Liver (tissue), 9 donors: ENCODE data around the gene JAG2. TPM values are rescaled to one million over a fixed set of nuclear protein-coding genes. Genes with fewer than 3 reads are reported as not detected.

Experiments used
- DNase-seq: peaks from one replicate; pipeline ENCODE4 v3.0.0-alpha.2; 2017; ENCODE audit warnings: low spot score
- H3K27ac ChIP-seq, 2 donors: one replicate each; pipeline ENCODE4 v1.7.0; 2013; ENCODE audit warnings: inconsistent platforms in 2 of 2, low read length in 2 of 2, control low read depth in 1 of 2, low read depth in 1 of 2, mild to moderate bottlenecking in 1 of 2
- H3K27me3 ChIP-seq, 4 donors: one replicate each; pipeline versions ENCODE4 v1.6.1 to v1.7.0; 2013; ENCODE audit warnings: low read length in 3 of 4, inconsistent platforms in 1 of 4, mild to moderate bottlenecking in 1 of 4, moderate library complexity in 1 of 4; ENCODE audit not compliant: control insufficient read depth in 4 of 4, insufficient read depth in 4 of 4
- H3K36me3 ChIP-seq, 4 donors: one replicate each; pipeline versions ENCODE4 v1.6.1 to v1.7.0; 2013; ENCODE audit warnings: low read length in 3 of 4, mild to moderate bottlenecking in 3 of 4, low read depth in 1 of 4, moderate library complexity in 1 of 4; ENCODE audit not compliant: control insufficient read depth in 4 of 4, insufficient read depth in 3 of 4
- H3K4me1 ChIP-seq, 4 donors: one replicate each; pipeline versions ENCODE4 v1.6.1 to v1.7.0; 2013; ENCODE audit warnings: low read length in 3 of 4, mild to moderate bottlenecking in 3 of 4, moderate library complexity in 1 of 4; ENCODE audit not compliant: control insufficient read depth in 4 of 4, insufficient read depth in 4 of 4
- H3K4me3 ChIP-seq, 3 donors: one replicate each; pipeline versions ENCODE4 v1.6.1 to v1.7.0; 2013; ENCODE audit warnings: low read length in 3 of 3, control low read depth in 1 of 3, low read depth in 1 of 3, mild to moderate bottlenecking in 1 of 3
- H3K9ac ChIP-seq, 2 donors: one replicate each; pipeline ENCODE4 v1.7.0; 2013; ENCODE audit warnings: low read length in 2 of 2, mild to moderate bottlenecking in 2 of 2, moderate library complexity in 2 of 2, control low read depth in 1 of 2, low read depth in 1 of 2
- H3K9me3 ChIP-seq, 4 donors: one replicate each; pipeline versions ENCODE4 v1.6.1 to v1.7.0; 2013; ENCODE audit warnings: low read length in 3 of 4; ENCODE audit not compliant: control insufficient read depth in 4 of 4
- CTCF ChIP-seq: fragments of 150-350 bp; IDR thresholded peaks from 2 replicates; pipeline ENCODE4 v1.5.1; 2017; ENCODE audit warnings: improper control_type of control experiment, low read depth, low read length; ENCODE audit not compliant: missing input control
- FOXA1 ChIP-seq: IDR thresholded peaks from 2 replicates; pipeline ENCODE4 v1.6.1; 2016; ENCODE audit warnings: antibody characterized with exemption
- FOXA2 ChIP-seq: IDR thresholded peaks from 2 replicates; pipeline ENCODE4 v1.6.1; 2016; ENCODE audit warnings: antibody characterized with exemption
- HNF4A ChIP-seq, 2 donors: conservative IDR thresholded peaks; 2 replicates each; pipeline ENCODE4 v1.6.1; 2016; ENCODE audit warnings: antibody characterized with exemption in 2 of 2, mild to moderate bottlenecking in 2 of 2
- HNF4G ChIP-seq: IDR thresholded peaks from 2 replicates; pipeline ENCODE4 v1.6.1; 2016; ENCODE audit warnings: antibody characterized with exemption
- JUND ChIP-seq, 2 donors: IDR thresholded peaks; 2 replicates each; pipeline ENCODE4 v1.6.1; 2016; ENCODE audit warnings: antibody characterized with exemption in 2 of 2
- NR2F2 ChIP-seq: IDR thresholded peaks from 2 replicates; pipeline ENCODE4 v1.6.1; 2016; ENCODE audit warnings: antibody characterized with exemption
- REST ChIP-seq: IDR thresholded peaks from 2 replicates; pipeline ENCODE4 v1.6.1; 2016; ENCODE audit warnings: antibody characterized with exemption, mild to moderate bottlenecking
- RXRA ChIP-seq, 2 donors: IDR thresholded peaks; 2 replicates each; pipeline ENCODE4 v1.6.1; 2017 to 2018; ENCODE audit warnings: antibody characterized with exemption in 2 of 2, mild to moderate bottlenecking in 1 of 2
- TAF1 ChIP-seq: conservative IDR thresholded peaks from 2 replicates; pipeline ENCODE4 v1.6.1; 2016; ENCODE audit warnings: antibody characterized with exemption, mild to moderate bottlenecking
- WGBS: extraction: QIAGEN DNeasy Blood & Tissue Kit; methylation state at CpG from one replicate; pipeline ENCODE4 v1.1.7; 2013; 5-methylcytosine and 5-hydroxymethylcytosine counted together
- polyA plus RNA-seq, 2 donors: library from polyadenylated mRNA; stranded (reverse) in 1 of 2; unstranded in 1 of 2; fragments of 200-250 nt in 1 of 2; fragments of >200 nt in 1 of 2; fragmentation: Nextera tagmentation in 1 of 2; extraction: Ambion mirVana in 1 of 2; gene quantifications; one replicate each; pipeline versions ENCODE4 v1.2.1 to v1.2.3, GENCODE V29; 2013 to 2015
- total RNA-seq, 2 donors: library from RNA; depleted of rRNA; stranded (reverse); fragments of >200 nt; gene quantifications; one replicate each; pipeline ENCODE4 v1.2.3, GENCODE V29; 2014
- TF ChIP-seq, protein P1 (sequence below): IDR thresholded peaks from 2 replicates; pipeline ENCODE4 v1.6.1; 2016; ENCODE audit warnings: antibody characterized with exemption
- TF ChIP-seq, protein P2 (sequence below): IDR thresholded peaks from 2 replicates; pipeline ENCODE4 v1.6.1; 2016; ENCODE audit warnings: antibody characterized with exemption
- donor health status: healthy.
- donor health status: healthy.
- donor health status: healthy.
- donor health status: healthy.
- donor health status: healthy.

The JAG2 gene
- total and polyA plus RNA-seq, 4 donors = 0.24 to 1.0 (median 0.54) TPM

DNA sequence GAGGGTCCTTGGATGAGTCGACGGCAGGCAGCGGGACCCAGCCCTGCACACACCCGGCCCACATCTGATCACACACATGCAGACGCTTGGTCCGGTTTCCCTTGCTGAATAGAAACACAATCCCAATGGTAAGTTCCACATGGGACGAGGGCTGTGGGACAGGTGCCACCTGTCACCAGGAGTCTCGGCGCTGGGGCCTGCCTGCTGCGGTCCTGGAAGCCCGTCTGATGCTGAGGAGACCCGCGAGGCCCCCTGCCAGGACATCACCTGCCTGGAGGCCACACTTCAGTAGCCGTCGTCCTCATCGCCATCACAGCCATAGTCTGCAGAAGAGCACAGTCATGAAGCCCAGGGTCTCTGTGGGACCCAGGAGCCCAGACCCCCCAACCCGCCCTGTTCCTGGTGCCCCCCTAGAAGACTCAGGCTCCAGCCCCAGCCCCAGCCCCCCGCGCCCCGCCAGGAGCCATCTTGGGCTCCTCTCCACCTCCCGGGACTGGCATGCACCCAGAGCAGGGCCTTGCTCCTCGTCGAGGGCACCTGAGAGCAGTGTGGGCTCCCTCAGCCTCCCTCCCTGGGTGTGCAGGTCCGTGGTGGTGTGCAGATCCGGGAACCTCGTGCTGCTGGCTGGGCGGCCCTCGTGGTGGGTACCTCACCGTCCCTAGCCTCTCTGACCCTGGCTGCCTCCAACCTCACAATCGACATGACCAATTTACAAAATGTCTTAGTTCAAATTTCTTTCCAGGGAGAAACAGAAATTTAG, 41.9 kb upstream of the JAG2 start:
- no peak overlapping the region for H3K27ac ChIP-seq

More for the DNA sequence above, 41.9 kb upstream of the JAG2 start:
- no peak for DNase-seq
- Histone ChIP-seq H3K36me3 (peaks cover 0 to 17% (median 2%) of the 10 kb centered on the region in 4 donors), H3K4me3 (no peak overlapping the region), H3K4me1 (peaks cover under 1 to 9% (median 6%) of the 10 kb centered on the region in 4 donors), H3K9ac (no peak overlapping the region), H3K9me3 (no peaks in the 10 kb centered on the region), H3K27me3 (no peaks in the 10 kb centered on the region)
- no peak for TF ChIP-seq JUND (IDR thresholded peaks at IDR 0.05)
- TF ChIP-seq, protein P1, sequence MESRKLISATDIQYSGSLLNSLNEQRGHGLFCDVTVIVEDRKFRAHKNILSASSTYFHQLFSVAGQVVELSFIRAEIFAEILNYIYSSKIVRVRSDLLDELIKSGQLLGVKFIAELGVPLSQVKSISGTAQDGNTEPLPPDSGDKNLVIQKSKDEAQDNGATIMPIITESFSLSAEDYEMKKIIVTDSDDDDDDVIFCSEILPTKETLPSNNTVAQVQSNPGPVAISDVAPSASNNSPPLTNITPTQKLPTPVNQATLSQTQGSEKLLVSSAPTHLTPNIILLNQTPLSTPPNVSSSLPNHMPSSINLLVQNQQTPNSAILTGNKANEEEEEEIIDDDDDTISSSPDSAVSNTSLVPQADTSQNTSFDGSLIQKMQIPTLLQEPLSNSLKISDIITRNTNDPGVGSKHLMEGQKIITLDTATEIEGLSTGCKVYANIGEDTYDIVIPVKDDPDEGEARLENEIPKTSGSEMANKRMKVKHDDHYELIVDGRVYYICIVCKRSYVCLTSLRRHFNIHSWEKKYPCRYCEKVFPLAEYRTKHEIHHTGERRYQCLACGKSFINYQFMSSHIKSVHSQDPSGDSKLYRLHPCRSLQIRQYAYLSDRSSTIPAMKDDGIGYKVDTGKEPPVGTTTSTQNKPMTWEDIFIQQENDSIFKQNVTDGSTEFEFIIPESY = no peak
- no peak for TF ChIP-seq TAF1
- TF ChIP-seq FOXA1 = no peak
- TF ChIP-seq HNF4A (conservative IDR thresholded peaks at IDR 0.05) = no peak
- TF ChIP-seq REST = no peak
- TF ChIP-seq HNF4G = no peak
- TF ChIP-seq NR2F2 = no peak
- no peak for TF ChIP-seq RXRA (IDR thresholded peaks at IDR 0.05)
- TF ChIP-seq, protein P2, sequence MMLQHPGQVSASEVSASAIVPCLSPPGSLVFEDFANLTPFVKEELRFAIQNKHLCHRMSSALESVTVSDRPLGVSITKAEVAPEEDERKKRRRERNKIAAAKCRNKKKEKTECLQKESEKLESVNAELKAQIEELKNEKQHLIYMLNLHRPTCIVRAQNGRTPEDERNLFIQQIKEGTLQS = no peak
- TF ChIP-seq FOXA2 = no peak
- TF ChIP-seq CTCF = no peak
- WGBS = 97% methylated on average over 30 of the region's 30 CpGs
